B cell (primary cell): ENCODE measurements around the gene SEMA4F. TPM values are rescaled to one million over a fixed set of nuclear protein-coding genes. Genes with fewer than 3 reads are reported as not detected.

Source experiments
- ATAC-seq: fragments of 200-7000 bp; cut with Tn5 transposase; one replicate; pipeline ENCODE4 v1.10.0; 2021; ENCODE audit warnings: low read depth, mild to moderate bottlenecking, moderate number of reproducible peaks, moderate library complexity
- CTCF ChIA-PET: fragments of 350-600 bp; sonication (Branson Sonifier 250); formaldehyde crosslinking; loops from one replicate; lab custom pipeline; 2021; ENCODE audit warnings: antibody characterized with exemption, inconsistent platforms; lab: Charles Lee
- POLR2A ChIA-PET: fragments of 350-600 bp; sonication (Branson Sonifier 250); formaldehyde crosslinking; loops from one replicate; lab custom pipeline; 2021; ENCODE audit warnings: antibody characterized with exemption; lab: Charles Lee
- DNase-seq: peaks from one replicate; pipeline ENCODE4 v3.0.0; 2013
- H2AFZ ChIP-seq: 2 replicates; pipeline ENCODE4 v1.6.1; 2012; ENCODE audit warnings: mild to moderate bottlenecking, low read depth, low read length; ENCODE audit not compliant: insufficient read depth, poor library complexity, severe bottlenecking
- H3K27ac ChIP-seq, 2 donors: 1 replicate in 1 of 2; 2 replicates in 1 of 2; pipeline ENCODE4 v1.5.1; 2012 to 2013; ENCODE audit warnings: low read length in 2 of 2, mild to moderate bottlenecking in 2 of 2, moderate library complexity in 1 of 2
- H3K27me3 ChIP-seq, 4 experiments: fragments of 200-600 bp in 1 of 4; sonication (generic) in 1 of 4; replicated peaks in 1 of 4; 1 replicate in 2 of 4; 2 replicates in 2 of 4; pipeline versions ENCODE4 v1.6.1 to v1.7.0; 2013 to 2016; ENCODE audit warnings: low read length in 3 of 4, mild to moderate bottlenecking in 2 of 4, mixed read lengths in 1 of 4, moderate library complexity in 1 of 4; ENCODE audit not compliant: insufficient read depth in 4 of 4, control insufficient read depth in 3 of 4; ENCODE audit errors: control extremely low read depth in 1 of 4
- H3K36me3 ChIP-seq, 2 experiments: replicated peaks in 1 of 2; 1 replicate in 1 of 2; 2 replicates in 1 of 2; pipeline versions ENCODE4 v1.6.1 to v1.7.1; 2013; ENCODE audit warnings: low read length in 1 of 2; ENCODE audit not compliant: insufficient read depth in 2 of 2, control insufficient read depth in 1 of 2; ENCODE audit errors: control extremely low read depth in 1 of 2, extremely low read depth in 1 of 2
- H3K4me1 ChIP-seq, 2 donors: fragments of 200-600 bp in 1 of 2; sonication (generic) in 1 of 2; 1 replicate in 1 of 2; 2 replicates in 1 of 2; pipeline versions ENCODE4 v1.5.1 to v1.6.1; 2013 to 2017; ENCODE audit warnings: low read length in 2 of 2; ENCODE audit not compliant: control insufficient read depth in 2 of 2, insufficient read depth in 2 of 2
- H3K4me2 ChIP-seq: replicated peaks from 2 replicates; pipeline ENCODE3; 2012; ENCODE audit warnings: mild to moderate bottlenecking, low read depth, low read length; ENCODE audit not compliant: poor library complexity, severe bottlenecking
- H3K4me3 ChIP-seq, 5 experiments: fragments of 200-600 bp in 1 of 5; sonication (generic) in 1 of 5; 1 replicate in 3 of 5; 2 replicates in 2 of 5; pipeline versions ENCODE4 v1.5.1 to v1.7.0; 2011 to 2016; ENCODE audit warnings: low read length in 4 of 5, mild to moderate bottlenecking in 4 of 5, low read depth in 2 of 5, control low read depth in 1 of 5, moderate library complexity in 1 of 5; ENCODE audit not compliant: insufficient read depth in 1 of 5; ENCODE audit errors: control extremely low read depth in 1 of 5, extremely low read depth in 1 of 5
- H3K79me2 ChIP-seq: fragments of 200-600 bp; sonication (generic); one replicate; pipeline ENCODE4 v1.6.0; 2016; ENCODE audit warnings: low read length; ENCODE audit not compliant: control insufficient read depth, insufficient read depth
- H3K9ac ChIP-seq: fragments of 200-600 bp; sonication (generic); 2 replicates; pipeline ENCODE4 v1.6.1; 2017; ENCODE audit warnings: mild to moderate bottlenecking, low read length, moderate library complexity
- H3K9me3 ChIP-seq, 3 donors: one replicate each; pipeline versions ENCODE4 v1.6.1 to v1.7.1; 2013; ENCODE audit warnings: low read length in 2 of 3; ENCODE audit not compliant: control insufficient read depth in 2 of 3, insufficient read depth in 1 of 3; ENCODE audit errors: control extremely low read depth in 1 of 3
- H4K20me1 ChIP-seq: 2 replicates; pipeline ENCODE4 v1.6.0; 2012; ENCODE audit warnings: mild to moderate bottlenecking, low read length; ENCODE audit not compliant: insufficient read depth, control insufficient read depth, poor library complexity, severe bottlenecking
- H3K27ac Mint-ChIP-seq: one replicate; pipeline ENCODE4 v1.8.0; 2021; ENCODE audit warnings: mixed read lengths
- H3K27me3 Mint-ChIP-seq: one replicate; pipeline ENCODE4 v1.8.0; 2021; ENCODE audit warnings: mixed read lengths
- H3K4me1 Mint-ChIP-seq: one replicate; pipeline ENCODE4 v1.8.0; 2021; ENCODE audit warnings: mixed read lengths
- H3K4me3 Mint-ChIP-seq: one replicate; pipeline ENCODE4 v1.8.0; 2021; ENCODE audit warnings: mixed read lengths
- H3K9me3 Mint-ChIP-seq: one replicate; pipeline ENCODE4 v1.8.0; 2022; ENCODE audit warnings: mixed read lengths; ENCODE audit not compliant: insufficient read depth
- CTCF ChIP-seq: fragments of 200-600 bp; IDR thresholded peaks from one replicate; pipeline ENCODE4 v1.8.0; 2022; ENCODE audit warnings: antibody characterized with exemption, mild to moderate bottlenecking
- EZH2 ChIP-seq: IDR thresholded peaks from 2 replicates; pipeline ENCODE4 v1.6.1; 2012; ENCODE audit warnings: borderline replicate concordance, low read depth, mild to moderate bottlenecking, moderate library complexity, low read length; ENCODE audit not compliant: insufficient read depth, poor library complexity, severe bottlenecking
- WGBS: methylation state at CpG from one replicate; pipeline ENCODE4 v1.1.5; 2013; ENCODE audit warnings: missing lambda C conversion rate; ENCODE audit not compliant: insufficient coverage; 5-methylcytosine and 5-hydroxymethylcytosine counted together
- intact Hi-C: fragments of 100-400 bp; cut with micrococcal nuclease; formaldehyde crosslinking; loops from one replicate; pipeline ENCODE4 v1.10.0; 2022
- polyA plus RNA-seq: library from polyadenylated mRNA; depleted of rRNA; stranded (reverse); fragments of >200 nt; gene quantifications from 2 replicates; pipeline ENCODE4 v1.2.3, GENCODE V29; 2012
- total RNA-seq, 2 donors: library from RNA; stranded (reverse); fragments of 120-200 nt in 1 of 2; gene quantifications; 1 replicate in 1 of 2; 2 replicates in 1 of 2; pipeline versions ENCODE4 v1.2.3 to v1.2.4, GENCODE V29; 2013 to 2022

The SEMA4F gene
- total and polyA plus RNA-seq, 2 donors (not counting 1 experiment from before 2014, with no cell fraction given), result 5.4 to 19.3 TPM

GRCh38 chr2:74659462-74659861 lies 5.4 kb downstream of the SEMA4F start:
- Histone ChIP-seq H3K36me3 (peaks cover 0 to 11% of the 10 kb centered on the region in 2 experiments), H3K27ac (no peak overlapping the region), H3K4me3 (no peak overlapping the region), H3K4me1 (peaks cover 7 to 8% of the 10 kb centered on the region in 2 donors), H3K27me3 (no peaks in the 10 kb centered on the region), H3K79me2 (no peaks in the 10 kb centered on the region), H4K20me1 (no peaks in the 10 kb centered on the region), H3K9ac (no peak overlapping the region), H3K4me2 (no peak overlapping the region), H2AFZ (no peak overlapping the region), H3K9me3 (no peaks in the 10 kb centered on the region)
- peaks cover 10% of the 10 kb centered on the region for H3K4me1 Mint-ChIP-seq
- ChIA-PET CTCF (no interaction called here), POLR2A (no interaction called here)
- TF ChIP-seq CTCF (no peak), EZH2 (no peak)
- no peak overlapping the region for H3K27ac Mint-ChIP-seq
- no peak overlapping the region for H3K4me3 Mint-ChIP-seq
- no peaks in the 10 kb centered on the region for H3K27me3 Mint-ChIP-seq
- H3K9me3 Mint-ChIP-seq, result no peaks in the 10 kb centered on the region
- ATAC-seq, result no peak
- intact Hi-C loops, result no loop called here
- WGBS, result 75% methylated on average over 2 of the region's 2 CpGs
- DNase-seq, result no peak

DNA sequence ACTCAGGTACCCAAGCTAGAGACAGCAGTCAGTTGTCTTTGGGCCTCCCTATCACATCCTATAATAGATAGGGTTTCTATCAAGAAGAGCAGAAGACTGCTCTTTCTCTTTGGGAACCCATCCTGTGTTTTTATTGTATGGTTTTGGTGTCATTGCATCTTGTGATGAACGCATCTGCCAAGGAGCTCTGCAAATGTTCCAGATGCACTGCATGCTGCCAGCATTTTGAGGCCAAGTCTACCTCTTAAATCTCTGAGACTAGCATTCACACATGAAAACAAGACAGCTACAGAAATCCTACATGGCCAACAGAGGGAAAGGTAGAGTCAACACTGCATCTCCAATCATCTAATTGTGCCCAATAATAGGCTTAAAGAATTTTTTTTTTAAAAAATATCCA lies 14.0 kb downstream of the SEMA4F start:
- Histone ChIP-seq H3K4me2 (no peak overlapping the region), H3K4me3 (no peak overlapping the region), H3K4me1 (no peaks in the 10 kb centered on the region), H3K79me2 (no peaks in the 10 kb centered on the region), H2AFZ (no peak overlapping the region), H3K36me3 (peaks cover 0 to under 1% of the 10 kb centered on the region in 2 experiments), H3K9me3 (no peaks in the 10 kb centered on the region), H4K20me1 (no peaks in the 10 kb centered on the region), H3K9ac (no peak overlapping the region), H3K27me3 (no peaks in the 10 kb centered on the region), H3K27ac (no peak overlapping the region)
- ChIA-PET CTCF (interaction anchor here (1.1 kb wide), 1 partner anchor 48 kb away, joined by 3 read pairs; no protein-coding TSS in a partner anchor), POLR2A (no interaction called here)
- Mint-ChIP-seq H3K4me1 (no peaks in the 10 kb centered on the region), H3K27ac (no peak overlapping the region), H3K9me3 (no peaks in the 10 kb centered on the region), H3K27me3 (no peaks in the 10 kb centered on the region), H3K4me3 (no peak overlapping the region)
- WGBS, result no CpG with 5 or more reads among the region's 1 CpG
- TF ChIP-seq EZH2 (no peak), CTCF (no peak)
- ATAC-seq, result no peak
- DNase-seq, result no peak
- intact Hi-C loops, result no loop called here
